Thyroid gland (tissue), 4 donors: ENCODE data around the gene SND1. TPM values are rescaled to one million over a fixed set of nuclear protein-coding genes. Genes with fewer than 3 reads are reported as not detected.
A peak's percentile ranks its signal among the peaks of the same experiment; 100 is the strongest.

Source experiments
- DNase-seq, 2 donors: peaks; one replicate each; pipeline ENCODE4 v3.0.0-alpha.2; 2019
- H3K27ac ChIP-seq, 3 donors: fragments of 200-600 bp; sonication (generic); 1 replicate in 2 of 3; 2 replicates in 1 of 3; pipeline ENCODE4 v1.5.1; 2016 to 2019; ENCODE audit warnings: mild to moderate bottlenecking in 1 of 3, moderate library complexity in 1 of 3
- H3K27me3 ChIP-seq: fragments of 200-600 bp; sonication (generic); one replicate; pipeline ENCODE4 v1.5.1; 2019
- H3K36me3 ChIP-seq, 2 donors: fragments of 200-600 bp; sonication (generic); one replicate each; pipeline ENCODE4 v1.5.1; 2016 to 2019
- H3K4me1 ChIP-seq, 2 donors: fragments of 200-600 bp; sonication (generic); one replicate each; pipeline ENCODE4 v1.5.1; 2017 to 2019
- H3K4me3 ChIP-seq, 3 donors: fragments of 200-600 bp; sonication (generic); replicated peaks in 1 of 3; 1 replicate in 2 of 3; 2 replicates in 1 of 3; pipeline ENCODE4 v1.5.1; 2016; ENCODE audit warnings: mild to moderate bottlenecking in 1 of 3
- H3K9me3 ChIP-seq: fragments of 200-600 bp; sonication (generic); one replicate; pipeline ENCODE4 v1.5.1; 2017
- POLR2A ChIP-seq, 2 donors: fragments of 450-650 bp; IDR thresholded peaks; one replicate each; pipeline ENCODE4 v1.6.1; 2017; ENCODE audit warnings: antibody characterized with exemption in 2 of 2, mild to moderate bottlenecking in 2 of 2, moderate library complexity in 1 of 2
- WGBS, 2 donors: methylation state at CpG; one replicate each; pipeline ENCODE4 v1.1.5; 2017; 5-methylcytosine and 5-hydroxymethylcytosine counted together
- intact Hi-C: fragments of 100-400 bp; cut with DNase I; formaldehyde crosslinking; loops from one replicate; pipeline ENCODE4 v1.15.1; 2023
- total RNA-seq, 4 donors: library from RNA; depleted of rRNA; stranded (reverse); fragments of >200 nt; gene quantifications; one replicate each; pipeline ENCODE4 v1.2.3, GENCODE V29; 2016
- TF ChIP-seq, protein P1 (sequence below), 6 experiments: fragments of 200-600 bp in 3 of 6; fragments of 450-650 bp in 3 of 6; sonication (generic) in 3 of 6; IDR thresholded peaks; one replicate each; pipeline ENCODE4 v1.5.1; 2016 to 2019; ENCODE audit warnings: antibody characterized with exemption in 6 of 6, mild to moderate bottlenecking in 2 of 6, inconsistent platforms in 1 of 6, moderate library complexity in 1 of 6

The SND1 gene
- total RNA-seq, 4 donors from 2014 or later = 126 to 167 (median 144) TPM

DNA sequence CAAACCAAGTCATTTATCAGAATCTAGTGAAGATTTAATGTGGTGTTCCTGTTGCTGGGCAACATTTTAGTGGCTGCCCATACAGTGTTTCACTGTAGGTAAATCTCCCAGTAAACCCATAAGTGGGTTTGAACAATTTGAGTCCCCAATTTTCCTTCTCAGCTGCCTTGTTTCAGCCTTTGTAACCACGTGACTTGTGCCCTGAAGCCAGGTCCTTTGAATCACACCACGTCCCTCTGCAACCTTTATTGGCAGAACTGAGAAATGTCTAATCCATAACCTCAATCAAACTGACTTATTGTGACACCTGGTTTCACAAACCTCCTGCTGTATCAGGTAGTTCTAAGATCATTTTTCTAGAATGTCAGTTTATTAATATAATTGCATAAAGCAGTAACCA, 30.1 kb downstream of the SND1 start:
- WGBS, 2 donors = 91 to 95% methylated on average over 2 of the region's 2 CpGs
- Histone ChIP-seq H3K9me3 (no peaks in the 10 kb centered on the region), H3K4me1 (peaks cover 37 to 42% of the 10 kb centered on the region in 2 donors), H3K4me3 (no peak overlapping the region), H3K36me3 (peaks cover 0 to 2% of the 10 kb centered on the region in 2 donors), H3K27me3 (no peaks in the 10 kb centered on the region), H3K27ac (no peak overlapping the region)
- no peak for DNase-seq
- intact Hi-C loops = no loop called here
- TF ChIP-seq, protein P1, sequence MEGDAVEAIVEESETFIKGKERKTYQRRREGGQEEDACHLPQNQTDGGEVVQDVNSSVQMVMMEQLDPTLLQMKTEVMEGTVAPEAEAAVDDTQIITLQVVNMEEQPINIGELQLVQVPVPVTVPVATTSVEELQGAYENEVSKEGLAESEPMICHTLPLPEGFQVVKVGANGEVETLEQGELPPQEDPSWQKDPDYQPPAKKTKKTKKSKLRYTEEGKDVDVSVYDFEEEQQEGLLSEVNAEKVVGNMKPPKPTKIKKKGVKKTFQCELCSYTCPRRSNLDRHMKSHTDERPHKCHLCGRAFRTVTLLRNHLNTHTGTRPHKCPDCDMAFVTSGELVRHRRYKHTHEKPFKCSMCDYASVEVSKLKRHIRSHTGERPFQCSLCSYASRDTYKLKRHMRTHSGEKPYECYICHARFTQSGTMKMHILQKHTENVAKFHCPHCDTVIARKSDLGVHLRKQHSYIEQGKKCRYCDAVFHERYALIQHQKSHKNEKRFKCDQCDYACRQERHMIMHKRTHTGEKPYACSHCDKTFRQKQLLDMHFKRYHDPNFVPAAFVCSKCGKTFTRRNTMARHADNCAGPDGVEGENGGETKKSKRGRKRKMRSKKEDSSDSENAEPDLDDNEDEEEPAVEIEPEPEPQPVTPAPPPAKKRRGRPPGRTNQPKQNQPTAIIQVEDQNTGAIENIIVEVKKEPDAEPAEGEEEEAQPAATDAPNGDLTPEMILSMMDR (IDR thresholded peaks at IDR 0.05) = no peak
- TF ChIP-seq POLR2A (IDR thresholded peaks at IDR 0.05) = no peak

DNA sequence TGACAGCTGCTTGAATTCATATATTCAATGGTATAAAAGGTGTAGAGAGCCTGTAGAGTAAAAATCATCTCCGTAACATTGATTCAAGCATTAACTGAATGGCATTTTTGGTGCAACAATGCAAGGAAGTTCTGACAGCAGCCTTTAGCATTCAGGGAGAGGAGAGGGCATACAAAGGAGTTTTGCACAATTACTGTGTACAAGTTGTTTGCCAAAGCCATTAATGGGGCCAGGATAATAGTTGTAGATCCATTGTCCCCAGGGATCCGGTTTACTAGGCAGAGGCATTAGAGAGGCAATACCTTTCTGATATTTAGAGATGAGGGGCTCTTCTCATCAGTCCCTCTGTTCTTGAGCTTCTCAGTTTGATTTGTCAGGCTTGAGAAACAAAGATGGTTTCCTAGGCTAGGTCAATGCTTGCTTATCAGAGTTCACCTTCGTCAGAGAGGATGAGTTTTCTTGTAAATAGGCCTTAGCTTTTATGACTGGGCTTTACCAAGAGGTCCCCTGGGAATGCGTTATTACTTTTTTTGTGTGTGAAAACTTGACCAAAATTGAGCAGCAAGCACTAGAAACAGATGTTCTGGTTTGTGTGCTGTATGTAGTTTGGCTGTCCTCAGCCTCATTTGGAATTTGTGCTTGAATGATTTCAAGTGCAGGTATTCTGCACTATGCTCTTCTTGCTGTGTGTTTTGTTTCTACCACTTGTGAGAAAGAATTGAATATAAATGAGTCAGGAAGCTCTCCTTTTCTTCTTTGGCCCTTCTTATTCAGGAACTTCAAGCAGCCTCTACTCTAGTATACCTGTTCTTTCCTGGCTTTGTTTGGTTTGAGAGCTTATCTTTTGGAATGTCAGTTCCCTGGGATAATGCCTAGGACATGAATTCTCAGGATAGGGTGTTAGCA, 32.0 kb downstream of the SND1 start:
- H3K27ac ChIP-seq = peak overlapping the region in 2 of 3 donors; percentile 9 to 51
- no peaks in the 10 kb centered on the region for H3K27me3 ChIP-seq
- intact Hi-C loops = no loop called here
- H3K4me3 ChIP-seq = no peak overlapping the region
- 53 to 58% methylated on average over 4 of the region's 4 CpGs for WGBS, 2 donors
- H3K36me3 ChIP-seq = no peaks in the 10 kb centered on the region
- TF ChIP-seq, protein P1 (IDR thresholded peaks at IDR 0.05) = no peak
- no peak for TF ChIP-seq POLR2A (IDR thresholded peaks at IDR 0.05)
- peaks cover 24 to 27% of the 10 kb centered on the region in 2 donors for H3K4me1 ChIP-seq
- DNase-seq = no peak
- no peaks in the 10 kb centered on the region for H3K9me3 ChIP-seq

DNA sequence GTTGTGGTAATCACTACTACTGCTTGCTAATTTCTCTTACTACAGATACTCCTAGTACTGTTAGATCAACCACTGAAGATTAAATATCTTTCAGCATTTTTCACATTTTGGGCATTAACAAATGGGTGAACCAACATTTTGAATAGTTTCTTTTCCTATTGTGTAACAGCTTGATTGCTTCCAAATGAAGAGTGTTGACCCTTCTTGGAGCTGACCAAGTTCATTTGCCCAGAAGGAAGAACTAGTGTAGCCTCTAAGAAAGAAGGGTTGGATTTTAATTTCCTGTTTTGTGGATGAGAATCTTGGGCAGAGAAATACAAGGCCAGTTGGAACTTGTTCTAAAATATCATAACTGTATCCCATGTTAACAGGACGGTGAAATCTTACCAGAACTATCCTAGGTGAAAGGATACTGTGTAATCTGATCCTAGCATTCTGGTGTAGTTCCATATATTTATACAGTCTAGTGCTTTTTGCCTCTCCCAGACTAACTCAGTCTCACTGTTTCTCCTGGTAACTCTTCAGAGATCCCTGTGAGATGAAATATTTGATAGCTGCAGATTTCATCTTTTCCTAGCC, 37.3 kb downstream of the SND1 start:
- intact Hi-C loops = no loop called here
- no peak for DNase-seq
- no peak overlapping the region for H3K4me3 ChIP-seq
- H3K4me1 ChIP-seq = peaks cover 14 to 16% of the 10 kb centered on the region in 2 donors
- H3K27me3 ChIP-seq = no peaks in the 10 kb centered on the region
- H3K9me3 ChIP-seq = no peaks in the 10 kb centered on the region
- WGBS, 2 donors = 70 to 80% methylated on average over 1 of the region's 1 CpG
- TF ChIP-seq POLR2A (IDR thresholded peaks at IDR 0.05) = no peak
- peaks cover 0 to 3% of the 10 kb centered on the region in 2 donors for H3K36me3 ChIP-seq
- H3K27ac ChIP-seq = no peak overlapping the region

DNA sequence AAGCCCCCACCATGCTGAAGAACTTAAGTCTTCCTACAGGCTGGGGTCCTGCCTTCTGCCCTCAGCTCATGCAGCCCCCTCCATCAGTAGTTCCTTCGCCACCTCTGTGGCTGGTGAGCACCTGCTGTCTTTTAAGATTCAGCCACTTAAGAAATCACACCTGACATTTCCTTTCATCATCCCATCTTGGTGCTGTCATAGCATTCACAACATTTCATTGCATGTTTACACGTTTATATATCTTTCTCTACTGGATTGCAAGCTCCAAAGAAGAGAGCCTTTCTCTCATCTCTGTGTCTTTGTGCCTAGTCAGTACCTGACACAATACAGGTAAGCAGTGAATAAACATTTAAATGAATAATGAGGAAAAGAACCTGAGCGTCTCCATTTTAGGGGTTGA, 38.3 kb downstream of the SND1 start:
- intact Hi-C loops = no loop called here
- H3K27ac ChIP-seq = no peak overlapping the region
- no peaks in the 10 kb centered on the region for H3K27me3 ChIP-seq
- no peak overlapping the region for H3K4me3 ChIP-seq
- H3K4me1 ChIP-seq = peaks cover 4 to 5% of the 10 kb centered on the region in 2 donors
- H3K9me3 ChIP-seq = no peaks in the 10 kb centered on the region
- no peak for TF ChIP-seq POLR2A (IDR thresholded peaks at IDR 0.05)
- DNase-seq = no peak
- 95% methylated on average over 3 of the region's 3 CpGs for WGBS, 2 donors
- peaks cover 0 to 9% of the 10 kb centered on the region in 2 donors for H3K36me3 ChIP-seq

DNA sequence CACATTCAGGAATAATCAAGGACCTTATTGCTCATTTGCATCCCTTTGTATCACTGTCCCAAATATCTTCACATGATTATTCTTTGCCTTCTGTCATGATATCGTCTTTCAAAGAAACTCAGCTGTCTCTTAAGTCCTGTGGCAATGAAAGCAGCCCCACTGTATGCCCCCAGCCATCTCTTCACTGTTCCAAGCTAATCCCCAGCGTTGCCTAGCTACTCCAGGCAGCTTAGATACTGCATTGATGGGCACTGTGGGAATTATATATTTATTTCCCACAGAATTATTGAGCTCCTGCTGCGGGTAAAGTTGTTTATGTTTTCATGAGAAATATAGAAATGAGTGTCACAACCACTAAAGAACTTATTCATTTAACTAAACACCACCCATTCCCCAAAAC, 38.8 kb downstream of the SND1 start:
- Histone ChIP-seq H3K4me3 (no peak overlapping the region), H3K9me3 (no peaks in the 10 kb centered on the region), H3K4me1 (peaks cover 0 to under 1% of the 10 kb centered on the region in 2 donors), H3K36me3 (peaks cover 0 to 11% of the 10 kb centered on the region in 2 donors), H3K27me3 (no peaks in the 10 kb centered on the region), H3K27ac (no peak overlapping the region)
- intact Hi-C loops = no loop called here
- 95 to 97% methylated on average over 3 of the region's 3 CpGs for WGBS, 2 donors
- DNase-seq = no peak
- TF ChIP-seq POLR2A (IDR thresholded peaks at IDR 0.05) = no peak
- TF ChIP-seq, protein P1 (IDR thresholded peaks at IDR 0.05) = no peak

DNA sequence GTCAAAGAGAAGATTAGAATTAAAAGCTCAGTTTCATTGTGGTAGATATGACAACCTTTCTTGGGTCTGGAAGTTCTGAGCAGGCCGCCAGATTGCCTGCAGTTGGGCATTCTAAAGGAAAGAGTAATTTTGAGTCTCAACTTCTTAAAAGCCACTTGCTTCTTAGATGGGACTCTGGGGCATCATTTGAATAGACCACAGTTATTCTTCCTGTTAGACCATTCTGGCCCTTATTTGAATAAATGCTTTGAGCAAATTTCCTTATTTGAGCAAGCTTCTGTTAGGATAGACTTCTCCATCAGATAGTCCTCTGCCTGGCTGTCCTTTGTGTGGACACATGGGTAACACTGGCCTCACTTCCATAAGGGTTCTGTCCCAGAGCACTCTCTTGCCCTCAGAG, 40.2 kb downstream of the SND1 start:
- WGBS, 2 donors = 92 to 93% methylated on average over 1 of the region's 1 CpG
- H3K9me3 ChIP-seq = no peaks in the 10 kb centered on the region
- no peak overlapping the region for H3K27ac ChIP-seq
- H3K27me3 ChIP-seq = no peaks in the 10 kb centered on the region
- no peaks in the 10 kb centered on the region for H3K4me1 ChIP-seq
- intact Hi-C loops = no loop called here
- DNase-seq = no peak
- no peak for TF ChIP-seq POLR2A (IDR thresholded peaks at IDR 0.05)
- TF ChIP-seq, protein P1 (IDR thresholded peaks at IDR 0.05) = no peak
- peaks cover 0 to 11% of the 10 kb centered on the region in 2 donors for H3K36me3 ChIP-seq
- no peak overlapping the region for H3K4me3 ChIP-seq
